ENCODE measurements around the gene LIFR. TPM values are rescaled to one million over a fixed set of nuclear protein-coding genes. Genes with fewer than 3 reads are reported as not detected.

LIFR gene
- total and polyA plus RNA-seq, 2 of the 4 experiments (the other 2 are of a cell fraction) = 1.9 to 10.4 TPM

DNA sequence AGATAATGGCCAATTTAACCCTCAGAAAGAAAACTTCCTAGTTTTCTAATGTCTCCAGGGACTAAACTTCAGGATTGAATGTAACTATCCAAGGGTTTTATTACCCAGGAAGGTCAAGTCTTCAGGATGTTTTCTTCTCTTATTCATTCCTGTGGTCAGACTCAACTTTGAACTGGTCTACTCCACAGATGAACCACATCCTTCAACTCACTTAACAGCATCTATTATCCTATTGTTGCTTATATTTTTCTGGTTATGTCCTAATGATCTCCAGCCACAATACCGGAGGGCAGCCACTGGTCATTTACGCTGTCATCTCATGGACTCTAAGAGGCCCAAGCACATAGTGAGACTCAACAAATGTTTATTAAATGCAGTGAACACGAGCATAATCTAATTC, 47.2 kb upstream of the LIFR start:
- in situ Hi-C loops (cut with MboI; ENCODE audit: low sequenced_read_pairs) = no loop called here
- CTCF ChIA-PET = no interaction called here

More for the DNA sequence above, 47.2 kb upstream of the LIFR start:
- no peak overlapping the region for H3K18ac ChIP-seq (ENCODE audit: low read depth, low read length)
- intact Hi-C loops (cut with micrococcal nuclease) (no loop called here), dilution Hi-C loops (cut with HindIII; ENCODE audit: low sequenced_read_pairs, unreplicated experiment) (no loop called here)
- H3K4ac ChIP-seq (ENCODE audit: low read depth, low read length) = peak overlapping the region; percentile 31; the same call in 1 of the 2 replicates
- peaks cover 7% of the 10 kb centered on the region; the same call in 1 of the 2 replicates for H4K20me1 ChIP-seq (ENCODE audit: insufficient read depth, low read length)
- BruUV-seq (replicated peaks) = no TSS peak
- H3K9ac ChIP-seq (ENCODE audit: low read depth, low read length) = no peak overlapping the region
- H3K56ac ChIP-seq (ENCODE audit: extremely low read depth, insufficient read depth, low read length) = no peak overlapping the region
- H3K4me3 ChIP-seq (ENCODE audit: insufficient read depth, low read depth, low read length) = no peak overlapping the region
- 0 out of 2 replicates have a peak overlapping the region, but pooled peaks have one; percentile 6 for H2BK20ac ChIP-seq (ENCODE audit: low read depth, low read length)
- H3K14ac ChIP-seq (replicated peaks; ENCODE audit: low read depth, low read length) = no peak overlapping the region; the same call in 1 of the 2 replicates
- no peaks in the 10 kb centered on the region for H3K79me1 ChIP-seq (ENCODE audit: low read depth in 1 of 2, low read length in 2 of 2)
- H4K5ac ChIP-seq (ENCODE audit: low read depth, low read length) = no peak overlapping the region
- H3K36me3 ChIP-seq (ENCODE audit: control insufficient read depth, insufficient read depth, low read length) = no peaks in the 10 kb centered on the region
- DNase-seq (peak; percentile 40), ATAC-seq (ENCODE audit: low read depth) (no peak)
- H2AK5ac ChIP-seq (ENCODE audit: low read depth, low read length) = no peak overlapping the region
- no peak overlapping the region for H4K91ac ChIP-seq (ENCODE audit: insufficient read depth, low read depth, low read length)
- H3K4me1 ChIP-seq (ENCODE audit: control insufficient read depth, insufficient read depth, low read length) = peaks cover 19% of the 10 kb centered on the region
- no peak overlapping the region for H3K27ac ChIP-seq (ENCODE audit: insufficient read depth, low read length)
- H3K9me1 ChIP-seq (ENCODE audit: insufficient read depth, low read length) = peaks cover 10% of the 10 kb centered on the region
- no peak overlapping the region for H2BK5ac ChIP-seq (ENCODE audit: low read depth, low read length, poor library complexity, severe bottlenecking)
- no peaks in the 10 kb centered on the region; the same call in 1 of the 2 replicates for H3K27me3 ChIP-seq (ENCODE audit: control insufficient read depth, insufficient read depth, low read length)
- H2AFZ ChIP-seq (replicated peaks; ENCODE audit: low read length, poor library complexity) = no peak overlapping the region
- TF ChIP-seq SMC3 (IDR thresholded peaks at IDR 0.05; ENCODE audit: low read depth, low read length) (no peak), NFE2L2 (IDR thresholded peaks at IDR 0.05; ENCODE audit: low read depth, low read length) (no peak), RFX5 (IDR thresholded peaks at IDR 0.05; ENCODE audit: low read depth, low read length) (no peak), FOS (IDR thresholded peaks at IDR 0.05; ENCODE audit: low read depth, low read length) (no peak), CHD1 (IDR thresholded peaks at IDR 0.05; ENCODE audit: low read depth, low read length) (no peak), BHLHE40 (IDR thresholded peaks at IDR 0.05; ENCODE audit: low read depth, low read length) (no peak), MAZ (IDR thresholded peaks at IDR 0.05; ENCODE audit: borderline replicate concordance, low read depth, low read length) (no peak), RCOR1 (IDR thresholded peaks at IDR 0.05; ENCODE audit: insufficient replicate concordance, low read length) (no peak), POLR2A (IDR thresholded peaks at IDR 0.05; ENCODE audit: low read depth, low read length) (no peak), RAD21 (IDR thresholded peaks at IDR 0.05; ENCODE audit: low read length) (no peak), CEBPB (IDR thresholded peaks at IDR 0.05; ENCODE audit: low read depth, low read length) (no peak), MAFK (IDR thresholded peaks at IDR 0.05; ENCODE audit: low read depth, low read length) (no peak), MXI1 (IDR thresholded peaks at IDR 0.05; ENCODE audit: borderline replicate concordance, low read depth, low read length) (no peak)
- TF ChIP-seq, protein P1, sequence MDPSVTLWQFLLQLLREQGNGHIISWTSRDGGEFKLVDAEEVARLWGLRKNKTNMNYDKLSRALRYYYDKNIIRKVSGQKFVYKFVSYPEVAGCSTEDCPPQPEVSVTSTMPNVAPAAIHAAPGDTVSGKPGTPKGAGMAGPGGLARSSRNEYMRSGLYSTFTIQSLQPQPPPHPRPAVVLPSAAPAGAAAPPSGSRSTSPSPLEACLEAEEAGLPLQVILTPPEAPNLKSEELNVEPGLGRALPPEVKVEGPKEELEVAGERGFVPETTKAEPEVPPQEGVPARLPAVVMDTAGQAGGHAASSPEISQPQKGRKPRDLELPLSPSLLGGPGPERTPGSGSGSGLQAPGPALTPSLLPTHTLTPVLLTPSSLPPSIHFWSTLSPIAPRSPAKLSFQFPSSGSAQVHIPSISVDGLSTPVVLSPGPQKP (IDR thresholded peaks at IDR 0.05; ENCODE audit: borderline replicate concordance, low read depth, low read length) = no peak
- TF ChIP-seq, protein P2, sequence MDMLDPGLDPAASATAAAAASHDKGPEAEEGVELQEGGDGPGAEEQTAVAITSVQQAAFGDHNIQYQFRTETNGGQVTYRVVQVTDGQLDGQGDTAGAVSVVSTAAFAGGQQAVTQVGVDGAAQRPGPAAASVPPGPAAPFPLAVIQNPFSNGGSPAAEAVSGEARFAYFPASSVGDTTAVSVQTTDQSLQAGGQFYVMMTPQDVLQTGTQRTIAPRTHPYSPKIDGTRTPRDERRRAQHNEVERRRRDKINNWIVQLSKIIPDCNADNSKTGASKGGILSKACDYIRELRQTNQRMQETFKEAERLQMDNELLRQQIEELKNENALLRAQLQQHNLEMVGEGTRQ (IDR thresholded peaks at IDR 0.05; ENCODE audit: low read depth, low read length) = no peak
- TF ChIP-seq, protein P3, sequence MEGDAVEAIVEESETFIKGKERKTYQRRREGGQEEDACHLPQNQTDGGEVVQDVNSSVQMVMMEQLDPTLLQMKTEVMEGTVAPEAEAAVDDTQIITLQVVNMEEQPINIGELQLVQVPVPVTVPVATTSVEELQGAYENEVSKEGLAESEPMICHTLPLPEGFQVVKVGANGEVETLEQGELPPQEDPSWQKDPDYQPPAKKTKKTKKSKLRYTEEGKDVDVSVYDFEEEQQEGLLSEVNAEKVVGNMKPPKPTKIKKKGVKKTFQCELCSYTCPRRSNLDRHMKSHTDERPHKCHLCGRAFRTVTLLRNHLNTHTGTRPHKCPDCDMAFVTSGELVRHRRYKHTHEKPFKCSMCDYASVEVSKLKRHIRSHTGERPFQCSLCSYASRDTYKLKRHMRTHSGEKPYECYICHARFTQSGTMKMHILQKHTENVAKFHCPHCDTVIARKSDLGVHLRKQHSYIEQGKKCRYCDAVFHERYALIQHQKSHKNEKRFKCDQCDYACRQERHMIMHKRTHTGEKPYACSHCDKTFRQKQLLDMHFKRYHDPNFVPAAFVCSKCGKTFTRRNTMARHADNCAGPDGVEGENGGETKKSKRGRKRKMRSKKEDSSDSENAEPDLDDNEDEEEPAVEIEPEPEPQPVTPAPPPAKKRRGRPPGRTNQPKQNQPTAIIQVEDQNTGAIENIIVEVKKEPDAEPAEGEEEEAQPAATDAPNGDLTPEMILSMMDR (conservative IDR thresholded peaks at IDR 0.05; ENCODE audit: low read depth, low read length) = no peak
- WGBS, 2 experiments (ENCODE audit: extremely low coverage in 2 of 2, insufficient read length in 1 of 2) = 74% methylated on average over 2 of the region's 3 CpGs; no CpG with 5 or more reads in 1 of the 2 experiments
- H2AK9ac ChIP-seq (replicated peaks; ENCODE audit: low read depth, low read length, poor library complexity) = no peak overlapping the region
- H3K23ac ChIP-seq (ENCODE audit: low read depth, low read length) = no peak overlapping the region
- H3K4me2 ChIP-seq (ENCODE audit: low read depth, low read length) = no peak overlapping the region
- no peaks in the 10 kb centered on the region for H3K9me3 ChIP-seq (ENCODE audit: control insufficient read depth, insufficient read depth, low read length)
- H4K8ac ChIP-seq (ENCODE audit: low read depth in 2 of 2, low read length in 2 of 2) = no peak overlapping the region
- H2BK15ac ChIP-seq (ENCODE audit: low read depth, low read length) = no peak overlapping the region
- POLR2A ChIA-PET (ENCODE audit: unreplicated experiment) = no interaction called here
- H2BK120ac ChIP-seq (ENCODE audit: low read depth, low read length) = no peak overlapping the region
